GM12873 (cell line): Measurements from ENCODE around the gene PCBP2.

Source experiments
- CTCF ChIP-seq: IDR thresholded peaks from 2 replicates; pipeline ENCODE4 v1.5.1; 2012; ENCODE audit warnings: low read depth, mild to moderate bottlenecking, moderate library complexity, low read length, control low read depth; ENCODE audit not compliant: insufficient read depth; ENCODE audit errors: missing control alignments

Gene PCBP2

GRCh38 chr12:53456654-53457366, 4.9 kb downstream of the PCBP2 start:
- TF ChIP-seq CTCF, result no peak

GRCh38 chr12:53459097-53459496, 7.2 kb downstream of the PCBP2 start:
- no peak for TF ChIP-seq CTCF

GRCh38 chr12:53461059-53461458, 9.2 kb downstream of the PCBP2 start:
- TF ChIP-seq CTCF, result no peak

- TF ChIP-seq CTCF, result no peak
Measured at GRCh38 chr12:53461591-53461990, 9.7 kb downstream of the PCBP2 start.

- TF ChIP-seq CTCF, result no peak
Measured at GRCh38 chr12:53462935-53463334, 11.0 kb downstream of the PCBP2 start.

GRCh38 chr12:53463802-53464560, 12.1 kb downstream of the PCBP2 start:
- no peak for TF ChIP-seq CTCF

- no peak for TF ChIP-seq CTCF
Measured at GRCh38 chr12:53464685-53465418, 12.9 kb downstream of the PCBP2 start.
